IPS-18c (cell line): ENCODE results near the gene TCF21.
"Not testable (repeated sequence)": the region's sequence is repeated elsewhere in the genome, so short reads cannot be mapped to it uniquely, and the experiment has no call there.

ENCODE experiments used
- H3K4me3 ChIP-seq: 2 replicates; pipeline ENCODE4 v1.7.0; 2013; ENCODE audit warnings: low read depth, mild to moderate bottlenecking, low read length, moderate library complexity; ENCODE audit not compliant: insufficient read depth
- H3K9me3 ChIP-seq: one replicate; pipeline ENCODE4 v1.6.1; 2013; ENCODE audit warnings: mild to moderate bottlenecking, low read length, moderate library complexity; ENCODE audit not compliant: control insufficient read depth, insufficient read depth

TCF21 gene

DNA sequence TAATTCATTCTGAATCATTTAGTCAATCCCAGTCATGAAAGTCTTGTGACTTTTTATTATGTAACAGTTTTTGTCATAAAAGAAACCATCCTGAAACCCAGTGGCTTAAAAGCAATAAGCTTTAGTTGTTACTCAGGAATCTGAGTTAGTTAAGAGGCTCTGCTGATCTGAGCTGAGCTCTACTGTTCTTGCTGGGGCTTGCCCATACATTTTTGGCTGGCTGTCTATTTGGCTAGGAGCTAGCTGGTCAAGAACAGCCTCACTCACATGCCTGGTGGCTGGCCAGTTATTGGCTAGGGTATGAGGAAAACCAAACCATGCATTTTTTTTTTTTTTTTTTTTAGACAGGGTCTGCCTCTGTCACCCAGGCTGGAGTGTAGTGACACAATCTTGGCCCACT is 10.6 kb downstream of the TCF21 start:
- Histone ChIP-seq H3K9me3 (no peaks in the 10 kb centered on the region), H3K4me3 (no peak overlapping the region)

- Histone ChIP-seq H3K9me3 (no peaks in the 10 kb centered on the region), H3K4me3 (no peak overlapping the region)
Observed at GRCh38 chr6:133903855-133904254, 14.9 kb downstream of the TCF21 start.

DNA sequence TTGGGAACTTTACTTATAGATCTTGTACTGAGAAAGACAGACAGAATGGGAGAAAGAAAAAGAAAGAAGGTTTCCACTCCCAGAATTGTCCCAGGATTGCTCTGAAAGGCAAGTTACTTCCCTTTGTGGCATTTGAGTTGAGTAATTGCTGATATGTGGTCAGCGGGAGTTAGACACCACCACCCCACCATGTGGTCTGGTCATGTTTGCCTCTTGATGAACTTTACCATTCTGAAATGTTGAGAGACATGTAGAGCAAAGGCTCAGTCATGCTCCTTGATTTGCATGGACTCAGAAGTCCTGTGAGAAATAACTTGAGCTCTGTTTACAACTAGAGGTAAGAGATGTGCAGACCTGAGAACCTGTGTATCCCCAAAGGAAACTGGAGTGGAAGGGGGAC is 17.1 kb downstream of the TCF21 start:
- Histone ChIP-seq H3K4me3 (no peak overlapping the region), H3K9me3 (no peaks in the 10 kb centered on the region)

DNA sequence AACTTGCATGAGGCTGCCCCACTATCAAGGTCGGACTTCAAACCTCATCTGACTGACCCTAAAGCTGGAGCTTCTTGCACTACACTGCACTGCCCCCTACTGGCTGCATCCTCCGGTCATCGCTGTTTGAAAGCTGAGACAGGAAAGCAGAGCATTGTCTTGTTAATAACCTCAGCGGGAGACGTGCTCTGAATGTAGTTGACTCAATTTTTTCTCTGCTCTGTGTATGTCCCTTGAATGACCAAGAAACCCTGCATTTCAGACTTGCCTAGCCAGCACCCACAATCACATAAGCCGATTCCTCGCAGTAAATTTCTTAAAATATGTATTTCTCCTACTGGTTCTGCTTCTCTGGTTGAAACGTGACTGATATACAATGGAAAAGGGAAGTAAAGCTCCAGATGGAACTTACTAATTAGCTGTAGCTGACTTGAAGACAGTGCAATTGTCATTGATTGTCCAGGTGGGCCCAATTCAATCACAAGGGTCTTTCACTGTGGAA is 27.8 kb downstream of the TCF21 start:
- Histone ChIP-seq H3K4me3 (no peak overlapping the region), H3K9me3 (no peaks in the 10 kb centered on the region)

DNA sequence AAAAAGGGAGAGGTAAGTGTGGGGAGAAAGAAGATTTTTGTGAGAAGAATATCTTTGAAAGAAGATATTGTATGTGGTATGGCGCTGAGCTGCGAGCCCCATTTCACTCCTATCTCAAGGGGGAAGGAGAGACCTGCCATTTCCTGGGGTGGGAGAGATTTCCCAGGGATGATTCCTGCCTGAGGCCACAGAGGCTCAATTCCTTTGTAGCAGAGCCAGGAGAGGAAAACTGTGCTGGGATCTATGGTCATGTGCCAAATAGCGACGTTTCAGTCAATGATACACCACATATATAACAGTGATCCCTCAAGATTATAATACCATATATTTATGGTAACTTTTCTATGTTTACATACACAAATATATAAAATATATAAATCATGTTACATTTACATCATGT is 28.9 kb downstream of the TCF21 start:
- no peaks in the 10 kb centered on the region for H3K9me3 ChIP-seq
- H3K4me3 ChIP-seq: no peak overlapping the region

- Histone ChIP-seq H3K4me3 (no peak overlapping the region), H3K9me3 (no peaks in the 10 kb centered on the region)
Observed at GRCh38 chr6:133918208-133918930, 29.5 kb downstream of the TCF21 start.

DNA sequence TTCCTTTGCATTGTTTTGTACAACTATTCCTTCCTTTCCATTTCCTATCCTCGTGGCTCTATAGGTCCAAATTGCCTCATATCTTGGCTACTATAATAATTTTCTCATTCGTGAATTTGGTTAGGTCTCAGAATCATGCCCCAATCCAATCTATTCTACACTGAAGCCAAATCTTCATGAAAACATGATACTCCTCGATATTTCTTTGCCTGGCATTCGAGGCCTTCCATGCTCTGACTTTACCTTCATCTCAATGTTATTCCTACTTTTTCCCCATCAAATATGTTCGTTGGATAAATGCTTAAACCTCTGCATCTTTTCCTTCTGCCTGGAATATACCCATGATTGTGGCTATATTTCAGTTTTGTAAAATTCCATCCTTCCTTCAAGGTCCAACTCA is 30.4 kb downstream of the TCF21 start:
- H3K9me3 ChIP-seq: no peaks in the 10 kb centered on the region
- H3K4me3 ChIP-seq: no peak overlapping the region

GRCh38 chr6:133921249-133921859 is 32.4 kb downstream of the TCF21 start:
- H3K4me3 ChIP-seq: no peak overlapping the region
- no peaks in the 10 kb centered on the region for H3K9me3 ChIP-seq

DNA sequence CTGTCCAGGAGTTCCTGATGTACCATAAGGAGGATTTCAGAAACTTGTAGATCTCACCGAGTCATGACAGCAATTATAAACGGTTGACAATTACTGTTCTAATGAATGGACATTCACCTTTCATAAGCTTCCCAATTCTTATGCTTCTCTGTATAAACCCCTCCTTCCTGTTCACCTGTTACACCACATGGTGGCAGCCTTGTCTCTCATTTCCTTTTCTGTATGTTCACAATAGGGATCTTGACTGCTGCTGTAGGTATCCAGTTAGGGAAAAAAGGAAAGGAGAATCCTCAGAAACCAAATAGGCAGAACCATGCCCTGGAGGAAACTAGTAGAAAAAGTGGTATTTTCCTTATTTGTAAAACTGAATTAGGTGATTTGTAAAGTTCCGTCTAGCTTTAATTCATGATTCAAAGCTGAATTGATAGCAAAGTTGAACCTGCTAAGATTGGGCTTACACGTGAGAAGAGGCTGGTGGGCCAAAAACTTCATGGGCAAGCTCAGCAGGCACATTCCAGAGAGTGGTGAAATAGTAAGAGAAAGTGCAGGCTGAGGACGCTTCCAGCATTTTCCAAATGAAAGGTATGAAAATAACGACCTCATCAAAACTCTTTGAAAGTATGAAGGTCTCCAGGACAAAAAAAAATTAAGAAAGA is 35.2 kb downstream of the TCF21 start:
- Histone ChIP-seq H3K9me3 (no peaks in the 10 kb centered on the region), H3K4me3 (no peak overlapping the region)

DNA sequence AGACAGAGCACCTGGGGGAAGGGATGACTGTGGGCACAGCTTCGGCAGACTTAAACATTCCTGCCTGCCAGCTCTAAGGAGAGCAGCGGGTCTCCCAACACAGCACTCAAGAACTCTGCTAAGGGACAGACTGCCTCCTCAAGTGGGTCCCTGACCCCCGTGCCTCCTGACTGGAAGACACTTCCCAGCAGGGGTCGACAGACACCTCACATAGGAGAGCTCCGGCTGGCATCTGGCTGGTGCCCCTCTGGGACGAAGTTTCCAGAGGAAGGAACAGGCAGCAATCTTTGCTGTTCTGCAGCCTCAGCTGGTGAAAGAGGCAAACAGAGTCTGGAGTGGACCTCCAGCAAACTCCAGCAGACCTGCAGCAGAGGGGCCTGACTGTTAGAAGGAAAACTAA is 42.3 kb downstream of the TCF21 start:
- not testable (repeated sequence) for H3K9me3 ChIP-seq, H3K4me3 ChIP-seq

- not testable (repeated sequence) for H3K9me3 ChIP-seq
Observed at GRCh38 chr6:133936352-133936751, 47.4 kb downstream of the TCF21 start.

DNA sequence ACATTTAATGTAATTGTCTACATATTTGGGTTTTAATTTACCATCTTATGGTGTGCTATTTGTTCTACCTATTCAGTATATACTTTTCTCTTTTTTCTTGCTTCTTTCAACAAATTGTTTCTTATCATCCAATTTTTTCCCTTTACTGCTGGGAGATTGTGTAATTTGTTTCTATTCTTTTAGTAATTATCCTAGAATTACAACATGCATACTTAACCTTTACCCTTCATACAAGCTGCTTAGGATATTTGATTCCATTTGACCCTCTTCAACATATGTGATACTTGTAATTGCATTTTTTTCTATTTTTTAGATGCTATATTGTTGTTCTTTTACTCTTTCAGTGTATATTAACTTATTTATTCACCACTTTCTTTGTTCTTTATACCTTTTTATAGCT is 49.0 kb downstream of the TCF21 start:
- Histone ChIP-seq H3K4me3 (no peak overlapping the region), H3K9me3 (no peaks in the 10 kb centered on the region)

More at GRCh38 chr6:133936352-133936751, 47.4 kb downstream of the TCF21 start:
- H3K4me3 ChIP-seq: not testable (repeated sequence)

DNA sequence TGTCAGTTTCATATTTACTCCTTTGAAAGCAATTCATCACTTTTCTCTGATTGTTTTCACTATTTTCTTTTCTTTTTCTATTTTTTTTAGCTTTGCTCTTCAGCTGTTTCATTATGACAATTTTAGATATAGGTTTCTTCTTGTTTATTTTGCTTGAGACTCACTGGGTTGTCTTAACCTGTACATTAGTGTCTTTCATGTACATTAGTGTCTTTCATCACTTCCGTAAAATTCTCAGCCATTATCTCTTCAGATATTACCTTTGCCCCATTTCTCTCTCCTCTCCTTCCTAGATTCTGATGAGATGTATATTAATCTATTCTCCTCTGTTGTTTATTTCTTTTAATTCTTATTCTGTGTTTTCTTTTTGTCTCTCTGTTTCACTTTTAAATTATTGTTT is 49.6 kb downstream of the TCF21 start:
- Histone ChIP-seq H3K9me3 (no peaks in the 10 kb centered on the region), H3K4me3 (no peak overlapping the region)

DNA sequence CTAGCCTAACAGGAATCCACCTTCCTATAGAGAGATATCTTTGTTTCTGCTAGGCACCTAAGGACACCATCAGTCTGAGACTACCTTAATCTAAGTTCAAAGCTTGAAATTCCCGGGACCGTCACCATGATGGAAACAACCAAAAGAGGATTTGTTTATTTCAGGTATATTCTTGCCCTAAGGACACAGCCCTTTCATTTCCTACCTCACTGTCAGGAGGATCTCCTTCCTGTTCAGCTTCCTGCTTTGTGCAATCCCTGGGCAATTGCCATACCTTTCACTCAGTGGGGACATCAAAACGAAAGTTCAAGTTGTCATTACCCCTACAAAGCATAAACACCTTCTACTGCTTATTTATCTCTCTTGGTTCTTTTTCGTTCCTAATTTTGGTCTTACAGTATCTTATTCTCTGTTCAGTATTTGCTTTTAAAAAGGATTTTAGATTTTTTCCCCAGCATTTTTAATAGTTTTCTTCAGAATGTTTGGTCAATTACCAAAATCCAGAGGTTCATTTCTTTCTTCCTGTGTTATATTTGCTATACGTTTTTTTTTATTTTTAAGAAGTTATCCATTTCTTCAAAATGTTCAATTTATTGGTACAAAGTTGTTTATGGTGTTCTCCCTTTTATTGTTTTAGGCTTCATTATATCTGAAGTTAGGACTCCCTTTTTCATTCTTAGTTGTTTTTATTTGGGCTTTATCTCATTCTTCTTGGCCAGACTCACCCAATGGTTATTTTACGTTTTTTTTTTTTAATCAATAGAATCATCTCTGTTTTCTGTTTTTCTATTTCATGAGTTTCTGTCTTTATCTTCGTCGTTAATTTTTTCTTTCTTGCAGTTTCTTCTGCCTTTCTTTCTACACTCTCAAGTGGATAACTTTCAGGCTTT is 51.1 kb downstream of the TCF21 start:
- Histone ChIP-seq H3K9me3 (no peaks in the 10 kb centered on the region), H3K4me3 (no peak overlapping the region)
